ENCODE measurements around the gene KCNE2.
"Not testable (repeated sequence)": the region's sequence is repeated elsewhere in the genome, so short reads cannot be mapped to it uniquely, and the experiment has no call there.

The KCNE2 gene

DNA sequence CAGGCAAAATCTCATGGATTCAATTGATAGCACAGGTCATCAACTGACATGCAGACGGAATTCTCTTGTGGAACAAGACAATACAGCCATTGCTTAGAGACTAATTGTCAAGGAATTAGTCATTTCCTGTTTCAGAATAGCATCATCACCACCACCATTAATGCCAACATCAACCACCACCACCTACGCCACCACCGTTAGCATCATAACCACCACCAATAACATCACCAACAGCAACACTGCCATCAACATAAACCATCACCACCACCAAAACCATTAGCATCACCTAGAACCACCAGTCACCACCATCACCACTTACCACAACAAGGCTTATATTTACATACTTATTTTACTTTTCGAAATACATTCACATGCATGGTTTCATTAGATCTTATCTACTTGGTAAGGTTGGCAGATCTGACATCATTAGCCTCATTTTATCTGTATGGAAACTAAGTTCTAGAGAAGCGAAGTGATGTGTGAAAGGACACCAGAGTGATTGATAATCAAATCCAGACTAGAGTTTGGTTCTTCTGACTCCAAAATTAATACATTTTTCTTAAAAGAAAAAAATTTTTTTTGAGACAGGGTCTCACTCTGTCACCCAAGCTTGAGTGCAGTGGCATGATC is 53.8 kb downstream of the KCNE2 start:
- DNase-seq = not testable (repeated sequence)

Data from stimulated activated CD4-positive, alpha-beta T cell treated with anti-CD3 and anti-CD28 coated beads, Interleukin-15, amount 100 ng/mL, for 24 hours (primary cell).